NCI-H2196 treated with DMSO at 0.1 percent for 48 hours (cell line): ENCODE results near the gene CHTF18.

Experiments used
- DNase-seq: peaks from one replicate; lab custom pipeline; 2025; ENCODE audit not compliant: unreplicated experiment; lab: John Stamatoyannopoulos, UW

The CHTF18 gene

DNA sequence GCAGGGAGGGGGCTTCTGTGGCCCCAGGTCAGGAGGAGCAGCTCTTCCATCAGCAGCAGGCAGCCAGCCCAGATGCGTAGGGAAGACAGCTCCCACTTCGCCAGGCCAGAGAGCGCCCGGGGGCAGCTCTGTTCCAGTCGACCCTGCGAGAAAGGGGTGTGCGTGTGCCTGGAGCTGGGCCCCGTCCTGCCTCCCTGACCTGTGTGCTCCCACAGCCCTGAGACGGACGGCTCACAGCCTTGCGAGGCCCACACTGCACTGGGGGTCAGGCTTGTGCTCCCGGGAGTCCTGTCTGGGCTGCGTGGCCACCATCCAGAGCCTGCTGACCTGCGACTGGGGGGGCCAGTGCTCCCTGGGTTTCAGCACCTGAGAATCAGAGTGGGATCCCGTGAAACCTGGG is 28.4 kb upstream of the CHTF18 start:
- DNase-seq: no peak

DNA sequence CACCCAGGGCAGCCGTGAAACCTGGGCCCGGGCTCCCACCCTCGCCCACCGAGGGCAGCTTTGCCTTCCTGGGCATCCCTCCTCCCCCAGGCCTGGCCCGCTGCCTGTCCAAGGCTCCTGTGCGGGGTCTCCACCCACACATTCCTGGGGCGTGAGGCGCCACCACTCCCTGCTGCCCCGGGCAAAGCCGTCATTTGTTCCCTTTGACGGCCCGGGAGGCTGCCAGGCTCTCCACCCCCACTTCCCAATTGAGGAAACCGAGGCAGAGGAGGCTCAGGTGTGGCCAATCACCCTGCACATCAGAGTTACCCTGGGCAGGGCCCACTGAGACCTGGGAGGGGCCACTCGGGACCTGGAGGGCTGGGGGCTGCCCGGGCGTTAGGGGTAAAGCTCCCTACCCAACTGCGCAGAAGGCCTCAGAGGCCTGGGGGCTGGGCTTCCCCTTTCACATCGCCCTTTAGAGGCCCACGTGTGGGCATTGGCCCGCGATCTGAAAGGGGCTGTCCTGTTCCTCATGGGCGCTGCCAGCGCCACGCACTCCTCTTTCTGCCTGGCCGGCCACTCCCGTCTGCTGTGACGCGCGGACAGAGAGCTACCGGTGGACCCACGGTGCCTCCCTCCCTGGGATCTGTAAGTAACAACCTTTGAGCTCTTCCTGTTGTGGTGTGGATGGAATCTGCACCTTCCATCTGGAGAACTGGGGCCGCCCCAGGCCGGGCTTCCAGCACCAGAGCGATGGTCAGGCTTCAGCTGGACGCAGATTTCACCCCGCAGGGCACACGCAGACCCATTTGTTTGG is 27.7 kb upstream of the CHTF18 start, which contains the start of gene MSLN:
TSS of gene MSLN (plus strand) at position 190 of the 799 bp plus-strand sequence. CDS start 1,947 bp downstream, outside the sequence.
- no peak for DNase-seq

DNA sequence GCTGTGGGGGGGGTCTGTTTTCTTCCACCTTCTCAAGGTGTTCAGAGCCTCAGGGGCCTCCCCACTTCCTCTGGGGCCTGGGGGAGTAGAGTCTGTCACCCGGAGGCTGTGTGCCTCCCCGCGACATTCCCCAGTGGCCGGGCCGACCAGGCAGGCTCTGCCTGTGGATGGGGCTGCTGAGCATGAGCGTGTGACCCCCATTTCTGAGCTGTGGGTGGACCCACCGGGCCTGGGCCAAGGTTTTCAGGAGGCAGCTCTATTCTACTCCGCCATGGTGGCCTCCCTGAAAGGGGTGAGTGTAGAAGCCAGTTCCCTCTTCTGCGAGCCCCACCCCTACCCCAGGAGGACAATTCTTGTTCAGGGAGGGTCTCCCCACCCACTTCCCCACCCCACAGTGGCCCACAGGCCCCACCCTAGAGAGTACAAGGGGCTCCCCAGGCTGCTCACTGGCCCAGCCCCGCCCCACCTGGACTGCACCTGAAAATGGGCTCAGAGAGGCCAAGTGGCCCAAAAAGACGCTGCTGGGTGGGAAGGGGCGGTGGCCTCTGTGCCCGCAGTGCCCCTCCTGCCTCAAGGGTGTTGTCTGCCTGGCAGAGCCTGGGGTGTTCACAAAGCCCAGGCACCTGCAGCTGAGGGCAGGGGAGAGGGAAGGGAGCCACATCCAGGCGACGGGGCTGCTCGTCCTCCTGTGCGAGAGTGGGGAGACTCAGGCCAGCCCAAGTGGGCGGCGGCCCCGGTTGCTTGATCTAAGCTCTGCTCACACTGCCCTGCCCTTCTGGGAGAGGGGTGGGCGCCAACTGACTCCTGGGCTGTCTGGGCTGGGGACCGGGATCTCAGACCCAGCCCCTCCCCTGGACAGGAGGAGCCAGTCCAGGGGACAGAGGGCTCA is 26.6 kb upstream of the CHTF18 start:
- DNase-seq: no peak

DNA sequence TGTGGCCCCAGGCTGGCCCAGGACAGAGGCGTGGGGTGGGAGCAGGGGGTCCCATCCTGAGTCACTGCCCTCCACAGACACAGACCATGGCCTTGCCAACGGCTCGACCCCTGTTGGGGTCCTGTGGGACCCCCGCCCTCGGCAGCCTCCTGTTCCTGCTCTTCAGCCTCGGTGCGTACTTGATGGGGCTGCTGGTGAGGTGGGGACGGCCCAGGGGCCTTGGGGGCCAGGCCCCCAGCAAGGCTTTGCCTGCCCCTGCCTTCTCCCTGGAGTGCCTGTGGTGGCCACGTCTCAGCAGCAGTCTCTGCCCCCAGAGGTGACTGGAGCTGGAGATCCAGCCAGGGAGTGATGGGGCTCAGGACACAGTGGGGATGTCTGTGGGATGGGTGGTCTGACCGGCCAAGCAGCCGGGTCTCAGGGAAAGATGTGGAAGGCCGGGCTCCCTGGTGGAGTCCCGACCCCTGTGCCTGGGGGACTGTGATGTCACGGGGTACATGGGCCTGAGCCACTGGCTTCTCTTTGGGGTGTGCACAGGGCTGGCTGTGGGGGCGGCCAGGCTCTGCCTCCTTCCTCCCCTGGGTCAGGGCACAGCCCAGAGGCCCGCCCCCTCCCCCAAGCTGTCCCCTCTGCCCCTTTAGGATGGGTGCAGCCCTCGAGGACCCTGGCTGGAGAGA is 25.7 kb upstream of the CHTF18 start:
- no peak for DNase-seq

DNA sequence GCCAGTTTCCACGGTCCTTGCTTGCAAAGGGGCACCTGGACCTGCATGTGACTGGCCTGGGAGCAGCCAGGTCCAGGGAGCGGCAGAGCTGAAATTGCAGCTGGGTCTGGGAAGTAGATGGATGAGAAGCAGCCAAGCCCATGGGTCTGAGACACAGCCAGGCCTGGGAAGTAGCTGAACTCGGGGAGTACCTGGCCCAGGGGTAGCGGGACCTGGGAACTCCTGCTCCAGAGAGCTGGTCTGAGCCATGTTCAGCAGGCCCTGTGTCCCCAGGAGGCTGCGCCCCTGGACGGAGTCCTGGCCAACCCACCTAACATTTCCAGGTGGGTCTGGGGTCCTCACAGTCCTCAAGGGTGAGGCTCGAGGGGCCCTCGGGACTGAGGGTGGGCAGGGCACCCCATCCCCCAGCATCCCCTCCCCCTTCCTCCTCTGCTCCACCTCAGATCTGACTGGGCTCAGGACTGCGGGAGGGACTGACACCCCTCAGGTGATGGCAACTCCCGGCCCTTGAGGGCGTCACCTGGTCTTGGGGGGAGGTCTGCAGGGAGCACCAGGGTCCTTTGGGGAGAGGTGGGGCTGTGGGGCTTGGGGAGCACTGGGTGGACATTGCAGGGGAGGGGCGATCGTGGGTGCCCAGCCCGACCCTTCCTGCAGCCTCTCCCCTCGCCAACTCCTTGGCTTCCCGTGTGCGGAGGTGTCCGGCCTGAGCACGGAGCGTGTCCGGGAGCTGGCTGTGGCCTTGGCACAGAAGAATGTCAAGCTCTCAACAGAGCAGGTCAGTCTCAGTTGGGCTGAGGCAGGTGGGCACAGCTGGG is 24.8 kb upstream of the CHTF18 start:
- no peak for DNase-seq

DNA sequence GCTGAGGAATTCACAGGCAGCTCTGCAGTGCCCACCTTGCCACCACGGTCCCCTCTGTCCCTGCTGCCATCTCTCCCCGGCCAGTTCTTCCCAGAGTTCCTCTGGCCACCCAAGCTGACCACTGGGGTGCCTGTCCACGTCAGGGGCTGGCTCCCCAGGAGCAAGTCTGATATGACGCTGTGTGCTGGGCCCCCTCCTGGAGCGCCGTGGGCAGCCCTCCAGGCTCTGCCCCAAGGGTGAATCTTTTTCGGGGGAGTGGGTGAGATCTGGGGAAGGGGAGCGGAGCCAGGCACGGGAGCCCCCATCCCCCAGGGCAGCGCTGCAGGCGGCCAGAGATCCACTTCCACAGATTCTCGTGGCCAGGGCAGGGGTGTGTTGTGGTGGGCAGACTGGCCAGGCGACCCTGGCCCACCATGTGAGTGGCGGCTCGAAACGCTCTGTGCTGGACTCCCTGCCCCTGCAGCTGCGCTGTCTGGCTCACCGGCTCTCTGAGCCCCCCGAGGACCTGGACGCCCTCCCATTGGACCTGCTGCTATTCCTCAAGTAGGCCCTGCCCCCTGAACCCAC is 24.2 kb upstream of the CHTF18 start:
- no peak for DNase-seq

DNA sequence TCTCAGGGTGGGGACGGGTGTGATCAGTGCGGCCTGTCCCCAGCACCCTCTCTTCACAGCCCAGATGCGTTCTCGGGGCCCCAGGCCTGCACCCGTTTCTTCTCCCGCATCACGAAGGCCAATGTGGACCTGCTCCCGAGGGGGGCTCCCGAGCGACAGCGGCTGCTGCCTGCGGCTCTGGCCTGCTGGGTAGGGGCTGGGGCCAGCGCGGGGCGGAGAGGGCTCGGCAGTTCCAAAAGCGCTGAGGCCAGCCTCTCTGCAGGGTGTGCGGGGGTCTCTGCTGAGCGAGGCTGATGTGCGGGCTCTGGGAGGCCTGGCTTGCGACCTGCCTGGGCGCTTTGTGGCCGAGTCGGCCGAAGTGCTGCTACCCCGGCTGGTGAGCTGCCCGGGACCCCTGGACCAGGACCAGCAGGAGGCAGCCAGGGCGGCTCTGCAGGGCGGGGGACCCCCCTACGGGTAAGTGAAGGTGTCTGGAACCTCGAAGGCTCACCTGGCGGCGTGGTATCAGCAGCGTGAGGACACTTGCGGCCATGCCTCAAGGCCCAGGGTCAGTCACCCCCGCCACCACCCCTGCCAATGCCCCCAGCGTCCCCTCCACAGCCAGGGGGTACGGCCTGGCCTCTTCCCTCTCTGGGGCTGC is 23.5 kb upstream of the CHTF18 start:
- no peak for DNase-seq

DNA sequence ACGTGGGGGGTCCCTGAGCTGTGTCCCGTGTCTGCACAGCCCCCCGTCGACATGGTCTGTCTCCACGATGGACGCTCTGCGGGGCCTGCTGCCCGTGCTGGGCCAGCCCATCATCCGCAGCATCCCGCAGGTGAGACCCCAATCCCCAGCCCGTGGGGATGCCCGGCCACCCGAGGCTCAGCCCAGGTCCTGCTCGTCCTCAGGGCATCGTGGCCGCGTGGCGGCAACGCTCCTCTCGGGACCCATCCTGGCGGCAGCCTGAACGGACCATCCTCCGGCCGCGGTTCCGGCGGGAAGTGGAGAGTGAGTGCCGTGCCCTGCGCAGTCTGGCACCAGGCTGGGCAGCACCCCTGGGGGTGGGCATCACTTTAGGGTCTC is 22.9 kb upstream of the CHTF18 start:
- DNase-seq: no peak

DNA sequence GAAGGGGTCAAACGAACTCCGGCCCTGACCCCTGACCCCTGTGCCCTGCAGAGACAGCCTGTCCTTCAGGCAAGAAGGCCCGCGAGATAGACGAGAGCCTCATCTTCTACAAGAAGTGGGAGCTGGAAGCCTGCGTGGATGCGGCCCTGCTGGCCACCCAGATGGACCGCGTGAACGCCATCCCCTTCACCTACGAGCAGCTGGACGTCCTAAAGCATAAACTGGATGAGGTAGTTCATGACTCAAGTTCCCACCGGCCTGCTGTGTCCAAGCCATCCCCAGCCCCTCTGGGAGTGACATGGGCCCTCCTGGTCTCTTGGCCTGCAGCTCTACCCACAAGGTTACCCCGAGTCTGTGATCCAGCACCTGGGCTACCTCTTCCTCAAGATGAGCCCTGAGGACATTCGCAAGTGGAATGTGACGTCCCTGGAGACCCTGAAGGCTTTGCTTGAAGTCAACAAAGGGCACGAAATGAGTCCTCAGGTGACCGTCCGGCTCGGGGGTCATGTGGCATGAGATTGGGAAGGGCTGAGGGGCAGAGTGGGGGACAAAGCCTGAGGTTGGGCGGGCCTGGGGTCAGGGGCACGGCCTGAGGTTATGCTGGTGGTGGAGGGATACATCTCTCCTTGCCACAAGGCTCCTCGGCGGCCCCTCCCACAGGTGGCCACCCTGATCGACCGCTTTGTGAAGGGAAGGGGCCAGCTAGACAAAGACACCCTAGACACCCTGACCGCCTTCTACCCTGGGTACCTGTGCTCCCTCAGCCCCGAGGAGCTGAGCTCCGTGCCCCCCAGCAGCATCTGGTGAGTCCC is 22.2 kb upstream of the CHTF18 start:
- DNase-seq: no peak

DNA sequence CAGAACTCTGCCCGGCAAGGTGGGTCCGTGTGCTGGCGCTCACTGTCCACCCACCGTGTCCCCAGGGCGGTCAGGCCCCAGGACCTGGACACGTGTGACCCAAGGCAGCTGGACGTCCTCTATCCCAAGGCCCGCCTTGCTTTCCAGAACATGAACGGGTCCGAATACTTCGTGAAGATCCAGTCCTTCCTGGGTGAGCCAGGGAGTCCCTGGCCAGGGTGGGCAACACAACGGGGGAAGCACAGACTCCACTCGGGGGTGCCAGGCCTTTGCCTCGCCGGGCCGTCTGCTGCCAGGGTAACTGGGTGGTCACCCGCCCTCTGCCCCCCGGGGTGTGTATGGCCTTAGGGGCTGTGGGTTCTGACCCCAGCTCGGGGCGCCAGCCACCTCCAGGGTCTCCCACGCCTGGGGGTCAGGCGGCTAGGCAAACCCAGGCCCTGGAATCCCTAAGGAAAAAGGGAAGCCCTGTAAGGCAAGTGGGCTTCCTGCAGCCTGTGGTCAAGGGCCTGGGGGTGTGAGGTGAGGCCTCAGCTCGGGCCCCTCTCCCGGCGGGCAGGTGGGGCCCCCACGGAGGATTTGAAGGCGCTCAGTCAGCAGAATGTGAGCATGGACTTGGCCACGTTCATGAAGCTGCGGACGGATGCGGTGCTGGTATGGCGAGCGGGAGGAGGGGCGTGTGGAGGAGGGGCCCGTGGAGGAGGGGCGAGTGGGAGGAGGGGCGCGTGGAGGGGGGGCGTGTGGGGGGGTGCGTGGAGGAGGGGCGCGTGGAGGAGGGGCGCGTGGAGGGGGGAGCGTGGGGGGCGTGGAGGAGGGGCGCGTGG is 21.4 kb upstream of the CHTF18 start:
- no peak for DNase-seq

DNA sequence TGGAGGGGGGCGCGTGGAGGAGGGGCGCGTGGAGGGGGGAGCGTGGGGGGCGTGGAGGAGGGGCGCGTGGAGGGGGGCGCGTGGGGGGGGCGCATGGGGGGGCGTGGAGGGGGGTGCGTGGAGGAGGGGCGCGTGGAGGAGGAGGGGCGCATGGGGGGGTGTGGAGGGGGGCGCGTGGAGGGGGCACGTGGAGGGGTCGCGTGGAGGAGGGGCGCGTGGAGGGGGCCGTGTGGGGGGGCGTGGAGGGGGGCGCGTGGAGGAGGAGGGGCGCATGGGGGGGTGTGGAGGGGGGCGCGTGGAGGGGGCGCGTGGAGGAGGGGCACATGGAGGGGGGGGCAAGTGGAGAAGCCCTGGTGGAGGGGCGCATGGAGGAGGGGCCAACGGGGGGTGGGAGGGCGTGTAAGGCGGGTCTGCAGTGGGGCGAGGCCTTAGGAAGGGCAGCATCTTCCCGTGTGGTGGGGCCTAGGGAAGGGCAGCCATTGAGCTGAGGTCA is 20.6 kb upstream of the CHTF18 start:
- no peak for DNase-seq

DNA sequence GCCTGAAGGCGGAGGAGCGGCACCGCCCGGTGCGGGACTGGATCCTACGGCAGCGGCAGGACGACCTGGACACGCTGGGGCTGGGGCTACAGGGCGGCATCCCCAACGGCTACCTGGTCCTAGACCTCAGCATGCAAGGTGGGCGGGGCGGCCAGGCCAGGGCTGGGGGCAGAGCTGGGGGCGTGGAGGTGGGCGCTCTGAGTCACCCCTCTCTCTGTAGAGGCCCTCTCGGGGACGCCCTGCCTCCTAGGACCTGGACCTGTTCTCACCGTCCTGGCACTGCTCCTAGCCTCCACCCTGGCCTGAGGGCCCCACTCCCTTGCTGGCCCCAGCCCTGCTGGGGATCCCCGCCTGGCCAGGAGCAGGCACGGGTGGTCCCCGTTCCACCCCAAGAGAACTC is 20.0 kb upstream of the CHTF18 start:
- no peak for DNase-seq

DNA sequence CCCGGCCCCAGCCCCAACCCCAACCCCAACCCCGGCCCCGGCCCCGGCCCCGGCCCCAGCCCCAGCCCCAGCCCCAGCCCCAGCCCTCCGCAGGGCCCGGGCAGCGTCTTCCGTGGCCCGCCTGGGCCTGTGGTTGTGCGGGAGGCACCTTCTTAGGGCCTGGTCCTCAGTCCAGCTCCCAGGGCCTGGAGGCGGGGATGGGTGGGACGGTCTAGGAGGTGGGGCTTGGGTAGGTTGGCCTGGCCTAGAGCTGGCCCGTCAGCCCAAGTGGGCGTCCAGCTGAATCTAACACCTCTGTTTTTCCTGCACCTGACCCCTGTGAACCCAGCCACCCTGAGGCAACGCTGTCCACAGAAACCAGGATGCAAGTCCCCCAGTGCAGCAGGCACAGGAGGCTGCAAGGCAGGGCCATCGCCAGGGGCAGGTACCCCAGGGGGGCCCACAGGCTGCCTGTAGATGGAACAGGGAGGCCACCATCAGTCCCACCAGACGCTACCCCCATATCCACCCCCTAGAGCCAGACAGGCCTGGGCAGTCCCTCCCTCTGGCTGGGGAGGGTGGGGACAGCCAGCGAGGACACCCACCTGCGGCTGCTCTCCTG is 19.1 kb upstream of the CHTF18 start:
- DNase-seq: no peak

DNA sequence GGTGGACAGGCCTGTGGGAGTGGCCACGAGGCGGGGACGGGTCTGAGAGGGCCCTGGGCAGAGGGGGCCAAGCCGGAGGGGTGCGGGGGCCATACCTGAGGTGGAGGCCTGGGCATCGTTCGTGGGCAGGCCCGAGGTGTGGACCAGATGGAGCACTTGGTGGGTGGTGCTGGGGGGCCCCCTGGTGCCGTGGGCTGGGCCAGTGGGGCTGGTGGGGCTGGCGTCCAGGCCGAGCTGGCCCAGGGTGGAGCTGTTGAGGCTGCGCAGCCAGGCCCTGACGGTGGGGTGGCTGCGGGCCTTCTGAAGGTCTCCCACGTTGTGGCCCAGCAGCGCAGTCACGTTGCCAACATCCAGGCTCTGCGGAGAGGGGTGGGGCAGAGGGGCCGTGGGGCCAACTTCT is 18.5 kb upstream of the CHTF18 start:
- no peak for DNase-seq

DNA sequence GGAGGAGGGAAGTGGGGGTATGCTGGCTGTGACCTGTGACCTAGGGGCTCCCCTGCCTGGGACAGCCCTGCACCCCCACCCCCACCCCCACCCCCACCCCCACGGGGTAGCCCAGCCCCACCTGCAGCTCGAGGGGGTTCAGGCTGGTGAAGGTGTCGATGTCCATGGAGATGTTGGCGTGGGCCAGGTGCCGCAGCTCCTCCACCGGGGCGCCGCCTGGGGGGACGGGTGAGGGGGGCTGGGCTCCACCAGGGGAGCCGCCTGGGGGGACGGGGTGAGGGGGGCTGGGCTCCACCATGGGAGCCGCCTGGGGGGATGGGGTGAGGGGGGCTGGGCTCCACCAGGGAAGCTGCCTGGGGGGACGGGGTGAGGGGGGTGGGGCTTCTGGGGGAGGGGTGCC is 18.0 kb upstream of the CHTF18 start:
- DNase-seq: no peak

DNA sequence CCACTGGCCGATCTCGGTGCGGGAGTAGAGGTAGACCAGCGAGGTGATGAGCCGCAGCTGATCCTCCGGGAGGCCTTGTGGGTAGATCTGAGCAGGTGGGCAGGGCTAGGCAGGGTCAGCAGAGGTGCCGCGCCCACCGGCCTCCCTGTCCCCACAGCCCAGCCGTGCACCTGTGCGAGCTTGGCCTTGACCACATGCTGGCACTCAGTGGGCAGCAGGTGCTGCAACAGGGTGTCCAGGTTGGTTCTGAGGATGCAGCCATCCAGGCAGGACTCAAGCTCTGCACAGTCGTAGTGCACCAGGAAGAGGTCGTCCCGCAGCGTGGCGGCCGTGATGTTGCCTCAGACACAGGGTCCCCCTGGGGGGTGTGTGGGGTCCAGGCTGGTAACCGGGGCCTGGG is 15.5 kb upstream of the CHTF18 start:
- DNase-seq: no peak

DNA sequence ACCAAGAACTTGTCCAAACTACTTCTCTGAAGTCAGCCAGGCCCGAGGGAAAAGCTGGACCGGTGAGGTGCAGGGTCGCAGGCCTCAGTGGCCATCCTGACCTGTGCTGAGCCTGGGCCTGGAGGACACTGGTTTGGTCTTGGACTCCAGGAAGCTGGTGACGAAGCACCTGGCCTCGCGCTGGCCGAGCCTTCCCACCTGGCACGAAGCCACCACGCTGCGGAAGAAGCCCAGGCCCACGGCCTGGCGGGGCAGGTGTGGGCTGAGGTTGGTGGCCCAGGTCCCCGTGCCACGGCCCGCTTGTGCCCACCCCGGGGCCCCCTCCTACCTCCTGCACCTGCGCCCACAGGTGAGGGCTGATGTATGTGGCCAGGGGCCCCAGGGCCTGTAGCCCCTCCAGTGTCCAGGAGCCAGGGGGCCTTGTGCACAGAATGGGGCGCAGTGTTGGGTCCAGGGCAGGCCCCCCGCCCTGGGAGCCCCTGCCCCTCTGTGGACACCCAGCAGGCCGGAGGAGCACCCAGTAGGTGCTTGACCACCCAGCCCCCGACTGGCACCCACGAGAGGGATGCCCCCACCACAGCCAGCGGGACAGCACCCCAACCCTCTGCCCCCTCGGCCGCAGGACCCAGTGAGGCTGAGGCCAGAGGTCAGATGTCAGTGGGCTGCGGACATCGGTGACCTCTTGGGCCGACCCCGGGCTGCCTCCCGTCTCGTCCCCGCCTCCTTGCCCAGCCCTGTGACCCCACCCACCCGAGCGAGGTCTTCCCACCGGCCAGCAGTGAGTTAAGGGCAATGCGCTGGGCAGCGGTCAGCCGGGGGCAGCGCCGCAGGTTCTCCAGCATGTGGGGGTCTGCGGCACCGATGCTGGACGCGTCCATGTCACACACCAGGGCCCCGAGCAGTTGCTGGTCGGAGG is 14.1 kb upstream of the CHTF18 start:
- no peak for DNase-seq
